NCI-H510A treated with DMSO at 0.1 percent for 48 hours (cell line): ENCODE measurements around the gene BCL6.

Source experiments
- DNase-seq: peaks from one replicate; lab custom pipeline; 2025; lab: John Stamatoyannopoulos, UW

BCL6 gene

DNA sequence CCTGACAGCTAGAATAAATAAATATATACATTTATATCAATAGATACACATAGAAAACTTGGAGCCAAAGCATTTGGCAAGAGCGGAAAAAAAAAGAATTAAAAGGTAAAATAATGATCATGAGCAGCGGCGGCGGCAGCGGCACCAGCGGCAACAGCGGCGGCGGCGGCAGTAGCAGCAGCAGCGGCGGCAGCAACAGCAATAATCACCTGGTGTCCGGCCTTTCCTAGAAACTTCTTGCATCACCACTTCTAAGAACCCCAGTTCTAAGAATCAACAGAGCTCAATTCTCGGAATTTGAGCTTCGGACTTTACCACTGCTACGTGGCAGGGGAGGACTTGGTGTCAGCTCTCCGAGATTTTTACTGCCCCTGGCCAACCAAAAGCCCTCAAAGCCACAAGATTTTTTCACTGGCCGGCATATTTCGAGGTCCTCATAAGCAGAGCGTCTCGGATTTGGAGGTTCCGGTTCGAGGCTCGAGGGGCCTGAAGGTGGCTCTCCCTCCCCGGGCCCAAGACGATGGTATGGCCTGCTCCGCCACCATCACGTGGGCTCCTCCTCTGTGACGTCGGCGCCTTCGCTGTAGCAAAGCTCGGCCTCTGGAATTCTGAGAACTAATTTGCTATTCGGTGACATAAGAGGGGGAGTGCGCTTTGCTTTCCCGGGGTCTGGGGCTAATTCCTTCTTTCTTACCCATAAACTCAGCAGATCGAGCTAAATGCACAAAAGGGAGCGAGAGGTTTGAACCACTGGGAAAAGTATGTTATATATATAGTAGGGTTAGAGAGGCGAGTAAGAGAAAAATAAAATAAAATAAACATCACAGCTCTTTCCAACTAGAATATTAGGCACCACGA is at the start of gene BCL6:
BCL6 (minus strand) TSS at position 268 of the 858 bp plus-strand sequence. CDS start 11,775 bp downstream, outside the sequence.
- DNase-seq: peak; percentile 96

DNA sequence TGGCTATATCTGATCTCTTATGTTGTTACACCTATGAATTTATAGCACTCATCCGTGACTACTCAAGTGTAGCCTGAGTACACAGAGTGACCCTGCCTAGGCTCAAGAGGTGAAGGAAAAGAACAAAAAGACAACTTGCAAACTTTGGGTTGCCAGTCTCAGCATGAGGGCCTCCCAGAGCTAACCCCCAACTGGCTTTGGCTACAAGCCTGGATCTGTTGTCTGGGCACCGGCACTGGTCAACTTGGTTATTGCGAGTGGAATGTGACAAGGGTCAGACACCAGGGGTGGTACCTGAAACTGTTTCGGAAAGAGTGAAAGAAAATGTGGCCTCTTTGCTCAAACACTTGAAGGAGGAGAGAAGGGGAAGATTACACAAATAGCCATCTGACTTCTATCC is 49.5 kb upstream of the BCL6 start:
- DNase-seq: no peak

DNA sequence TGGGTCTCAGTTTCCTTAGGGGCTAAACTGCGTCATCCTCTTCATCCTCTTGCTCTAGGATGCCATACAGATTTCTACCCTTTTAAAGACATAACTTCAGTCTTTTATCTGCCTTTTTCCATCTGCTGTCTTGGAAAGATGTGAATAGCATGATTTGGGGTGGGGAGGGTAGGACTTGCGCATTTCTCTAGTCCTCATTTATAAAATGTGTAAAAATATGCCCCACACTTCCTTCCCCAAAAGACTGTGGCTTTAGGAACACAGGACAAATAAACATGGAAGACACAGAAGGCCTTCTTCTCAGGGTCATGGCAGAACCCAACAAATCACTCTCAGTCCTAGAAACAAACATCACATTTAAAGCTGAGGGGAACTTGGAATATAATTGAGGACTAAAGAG is 48.4 kb upstream of the BCL6 start:
- DNase-seq: no peak

DNA sequence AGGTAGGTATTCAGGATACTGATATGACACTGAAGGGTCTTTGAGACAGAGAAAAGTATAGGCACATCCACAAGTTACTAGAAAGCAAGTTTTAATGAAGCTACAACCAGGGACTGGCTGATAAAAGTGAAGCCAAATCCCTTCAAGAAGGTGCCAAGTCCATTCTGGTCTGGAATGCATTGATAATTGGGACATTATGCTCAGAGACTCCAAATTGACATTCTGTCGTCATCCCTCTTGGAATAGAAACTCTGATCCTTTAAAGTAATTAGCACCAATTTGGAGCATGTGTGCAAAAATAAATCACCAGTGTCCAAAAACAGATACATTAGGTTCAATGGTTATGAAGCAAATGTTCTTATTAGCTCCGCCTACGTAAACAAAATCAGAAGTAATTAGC is 47.3 kb upstream of the BCL6 start:
- no peak for DNase-seq

DNA sequence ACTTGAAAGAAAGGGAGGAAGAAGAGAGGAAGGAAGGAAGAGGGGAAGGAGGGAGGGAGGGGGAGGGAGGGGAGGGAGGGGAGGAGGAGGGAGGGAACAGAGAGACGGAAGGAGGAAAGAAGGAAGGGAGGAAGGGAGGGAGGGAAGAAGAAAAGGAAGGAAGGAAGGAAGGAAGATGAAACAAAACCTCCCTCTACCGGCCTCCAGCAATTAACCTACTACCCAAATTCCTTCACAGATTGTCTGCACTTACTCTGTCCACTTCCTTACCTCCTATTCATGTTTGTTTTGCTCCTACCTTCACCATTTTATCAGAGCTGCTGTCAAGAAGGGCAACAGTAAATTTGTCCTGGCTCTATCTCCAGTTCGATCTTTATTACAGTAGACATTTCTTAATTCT is 44.6 kb upstream of the BCL6 start:
- DNase-seq: no peak

DNA sequence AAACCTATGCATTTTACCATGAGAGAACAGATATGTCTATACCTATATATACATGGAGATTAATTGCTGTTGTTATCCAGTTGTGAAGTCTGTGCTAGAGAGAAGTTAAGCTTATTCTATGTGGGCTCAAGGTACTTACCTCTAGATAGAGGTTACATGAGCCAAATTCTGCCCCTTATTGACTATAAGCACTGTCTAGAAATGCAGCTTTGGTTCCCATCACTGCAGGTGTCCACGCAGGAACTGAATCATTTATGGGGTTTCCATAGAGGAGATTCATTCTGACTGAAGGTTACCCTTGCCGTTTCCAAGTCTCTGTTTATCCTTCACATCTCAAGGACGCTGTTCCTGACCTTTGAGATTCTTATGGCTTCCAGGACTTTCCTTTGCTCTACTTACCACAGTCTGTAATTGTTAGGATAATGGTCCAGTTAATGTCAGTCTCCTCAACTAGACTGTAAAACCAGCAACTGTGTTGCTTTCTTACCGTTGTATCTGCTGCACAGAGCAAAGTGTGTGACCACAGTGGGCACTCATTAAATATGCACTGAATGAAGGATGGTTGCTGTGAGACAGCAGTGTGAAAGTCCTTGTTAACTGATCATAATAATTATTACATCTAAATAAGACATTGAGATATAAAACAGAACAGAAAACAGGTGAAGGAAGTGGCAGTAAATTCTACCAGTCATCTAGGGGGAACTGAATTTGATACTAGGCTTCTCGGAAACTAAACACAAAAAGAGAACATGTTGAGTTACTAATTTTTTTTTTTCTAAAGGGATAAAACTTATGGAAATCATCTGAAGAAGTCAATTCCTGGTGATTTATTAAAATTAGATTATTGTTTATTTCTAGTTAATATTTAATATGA is 44.0 kb upstream of the BCL6 start:
- no peak for DNase-seq

DNA sequence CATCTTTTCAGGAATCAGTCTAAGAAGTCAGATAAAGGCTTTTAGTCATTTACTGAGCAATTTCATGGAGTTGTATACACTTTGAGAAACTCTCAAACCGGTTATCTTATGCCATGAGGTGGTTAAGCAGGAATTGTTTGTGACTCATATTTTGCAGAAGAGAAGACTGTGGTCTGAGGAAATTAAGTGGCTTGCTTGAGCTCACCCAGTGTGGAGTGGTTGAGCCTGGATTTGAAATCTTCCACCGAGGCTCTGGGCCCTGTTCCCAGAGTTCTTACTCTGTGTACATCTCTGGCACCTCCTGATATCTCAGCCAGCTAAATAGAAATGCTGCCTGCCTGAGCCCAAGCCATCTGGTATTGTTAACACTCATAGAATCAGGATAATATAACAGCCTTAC is 37.8 kb upstream of the BCL6 start:
- no peak for DNase-seq

DNA sequence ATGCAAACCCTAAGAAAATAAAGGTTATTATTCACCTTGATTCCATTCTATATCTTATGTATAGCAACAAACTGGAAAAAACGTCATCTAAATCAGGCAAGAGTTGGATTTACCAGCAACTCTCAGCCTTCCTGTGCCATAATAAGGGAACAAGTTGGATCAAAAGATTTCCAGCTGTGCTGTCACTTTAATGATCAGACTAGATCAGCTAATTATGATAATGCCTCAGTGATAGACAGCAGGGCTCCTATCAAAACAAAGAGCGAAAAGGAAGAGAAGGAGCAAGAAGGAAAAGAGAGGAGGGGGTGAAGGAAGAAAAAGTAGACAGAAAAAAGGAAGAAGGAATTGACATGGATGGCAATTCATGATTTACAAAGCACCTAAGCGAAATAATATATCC is 36.7 kb upstream of the BCL6 start:
- no peak for DNase-seq

DNA sequence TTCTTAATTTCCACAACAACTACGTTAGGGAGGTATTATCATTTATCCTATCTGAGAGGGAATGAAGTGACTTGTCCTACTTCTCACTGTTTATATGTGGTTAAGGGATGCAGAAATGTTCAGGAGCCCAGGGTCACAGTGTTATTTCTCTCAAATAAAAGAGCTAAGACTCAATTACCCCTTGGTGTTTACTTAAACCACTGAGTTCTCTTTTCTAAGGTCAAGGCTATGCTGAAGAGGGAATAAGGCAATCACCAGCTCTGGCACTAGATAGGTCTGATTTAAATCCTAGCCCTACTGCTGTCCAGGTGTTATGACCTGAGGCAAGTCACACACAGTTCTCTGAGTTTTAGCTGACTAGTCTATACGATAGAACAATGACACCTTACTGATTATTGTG is 35.7 kb upstream of the BCL6 start:
- DNase-seq: no peak

DNA sequence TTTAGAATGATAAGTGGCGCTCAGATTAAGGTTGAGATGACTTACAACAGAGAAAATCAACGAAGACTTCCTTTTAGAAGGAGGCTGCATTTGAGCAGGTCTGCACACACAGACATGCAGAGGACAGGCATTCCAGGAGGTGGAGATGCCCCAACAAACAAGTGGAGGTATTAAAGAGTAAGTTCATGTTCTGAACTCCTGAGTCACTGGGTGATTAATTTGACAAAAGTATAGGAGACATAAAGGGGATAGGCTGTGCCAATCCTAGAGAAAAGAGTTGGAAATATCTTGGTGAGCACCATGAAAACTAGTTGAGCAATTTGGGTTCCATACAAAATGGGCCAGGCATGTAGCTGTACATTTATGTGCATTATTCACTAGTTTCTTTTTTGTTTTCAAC is 33.5 kb upstream of the BCL6 start:
- no peak for DNase-seq

DNA sequence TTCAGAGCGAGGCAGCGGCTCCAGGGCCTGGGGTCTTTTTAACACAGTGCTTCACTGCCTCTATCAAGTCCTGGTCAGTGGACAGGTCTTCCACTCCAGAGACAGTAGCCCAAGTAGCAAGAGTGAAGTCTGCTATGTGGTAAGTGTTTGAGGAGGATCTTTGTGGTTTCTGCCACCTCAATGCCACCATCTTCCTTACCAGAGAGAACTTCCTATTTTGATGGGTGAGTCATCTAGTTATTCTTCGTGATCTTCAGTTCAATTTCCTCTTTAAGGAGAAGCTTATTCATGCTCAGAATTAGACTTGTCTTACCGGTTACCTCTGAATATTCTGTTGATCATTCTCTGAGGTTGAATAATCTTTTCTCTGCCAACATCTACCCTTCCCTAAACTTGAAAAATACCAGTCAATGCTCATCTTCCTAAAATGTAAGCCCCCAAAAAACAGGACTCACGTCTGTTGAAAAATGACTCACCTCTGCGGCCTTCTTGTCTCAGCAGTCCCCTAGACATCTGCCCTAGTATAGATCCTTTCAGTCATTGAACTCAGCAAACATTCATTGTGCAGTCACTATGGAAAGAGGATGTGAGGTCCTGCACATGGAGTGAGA is 32.2 kb upstream of the BCL6 start:
- DNase-seq: no peak

DNA sequence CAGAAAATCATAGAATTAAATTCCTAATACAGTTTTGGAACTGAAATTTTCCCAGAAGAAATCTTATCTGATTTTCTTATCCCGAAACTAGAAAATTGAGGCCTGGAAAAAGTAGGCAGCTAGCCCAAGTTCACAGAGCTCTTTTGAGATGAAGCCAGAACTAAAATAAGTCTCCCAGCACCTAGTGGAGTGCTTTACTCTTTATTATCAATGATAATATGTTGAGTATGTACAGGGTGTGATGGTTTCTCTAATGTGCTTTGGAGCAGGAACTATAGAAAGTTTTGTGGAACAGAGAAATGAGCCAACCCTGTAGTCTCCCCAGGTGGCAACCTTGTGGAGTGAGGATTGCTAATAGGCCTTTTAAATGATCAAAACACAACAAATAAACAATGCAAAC is 30.3 kb upstream of the BCL6 start:
- DNase-seq: no peak

DNA sequence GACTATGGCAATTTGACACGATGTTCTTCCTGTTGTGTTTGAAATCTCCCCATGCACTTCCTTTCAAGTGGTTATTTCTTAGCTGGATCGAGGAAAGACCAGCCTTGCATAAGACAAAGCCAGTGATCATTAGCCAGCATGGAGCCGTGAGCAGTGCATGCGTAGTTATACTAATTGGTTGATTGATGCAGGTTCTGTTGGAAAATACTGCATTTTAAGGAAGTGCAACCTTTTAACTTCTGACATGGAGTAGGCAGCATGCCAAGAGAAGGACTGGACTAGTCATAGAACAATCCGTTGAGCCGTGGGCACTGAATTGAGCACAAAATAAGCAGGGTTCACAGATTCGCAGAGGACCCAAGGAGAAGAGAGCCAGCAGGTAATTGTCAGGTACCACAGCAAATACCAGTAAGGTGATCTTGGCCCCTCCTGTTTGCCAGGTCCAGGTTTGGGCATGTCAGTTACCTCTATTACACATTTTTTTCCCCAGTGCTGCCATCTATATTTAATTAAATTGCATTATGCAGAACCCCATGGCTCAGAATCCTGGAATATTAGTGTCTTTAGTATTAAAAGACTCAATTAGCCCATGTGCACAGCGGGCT is 29.0 kb upstream of the BCL6 start:
- no peak for DNase-seq

DNA sequence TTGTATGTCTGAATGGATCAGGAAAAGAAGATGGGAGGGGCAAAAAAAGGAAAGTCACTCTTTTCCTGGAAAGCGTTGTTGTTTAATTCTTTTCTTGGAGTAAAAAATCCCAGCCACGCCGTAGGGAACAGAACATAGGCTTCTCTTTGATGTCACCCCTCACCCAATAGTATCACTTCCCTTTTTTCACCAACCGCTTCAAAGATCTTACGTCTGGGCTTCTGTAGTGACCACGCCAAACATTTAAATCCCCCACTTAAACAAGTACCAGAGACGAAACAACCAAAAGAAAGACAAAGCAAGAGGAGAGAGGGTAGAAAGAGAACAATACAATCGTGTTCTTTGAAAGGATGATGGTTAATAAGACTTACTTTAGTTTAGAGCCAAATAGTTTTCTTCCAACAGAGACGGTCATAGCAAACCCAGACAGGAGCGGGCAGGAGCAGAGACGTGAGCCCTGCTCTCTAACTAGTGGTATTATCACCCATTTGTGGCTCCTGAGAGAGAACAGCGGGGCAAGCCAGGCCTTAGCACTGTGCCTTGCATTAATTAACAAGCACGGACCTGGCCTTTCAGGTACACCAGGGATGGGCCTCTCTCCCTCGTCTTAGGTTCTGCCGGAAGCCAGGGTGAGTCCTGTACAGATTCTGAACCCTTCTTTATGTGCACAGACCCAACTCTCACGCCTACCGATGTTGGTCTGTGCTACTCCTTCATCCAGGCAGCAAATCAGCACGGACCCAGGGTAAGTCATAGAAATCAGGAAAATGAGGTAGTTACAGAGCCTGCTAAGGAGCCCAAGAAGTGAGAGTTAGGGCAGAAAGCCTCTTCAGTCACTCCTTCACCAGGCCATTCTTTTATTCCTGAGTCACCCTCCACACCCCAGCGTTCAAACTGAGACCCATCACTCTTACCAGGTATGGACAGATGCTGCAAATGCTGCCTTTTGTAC is 28.2 kb upstream of the BCL6 start:
- no peak for DNase-seq

DNA sequence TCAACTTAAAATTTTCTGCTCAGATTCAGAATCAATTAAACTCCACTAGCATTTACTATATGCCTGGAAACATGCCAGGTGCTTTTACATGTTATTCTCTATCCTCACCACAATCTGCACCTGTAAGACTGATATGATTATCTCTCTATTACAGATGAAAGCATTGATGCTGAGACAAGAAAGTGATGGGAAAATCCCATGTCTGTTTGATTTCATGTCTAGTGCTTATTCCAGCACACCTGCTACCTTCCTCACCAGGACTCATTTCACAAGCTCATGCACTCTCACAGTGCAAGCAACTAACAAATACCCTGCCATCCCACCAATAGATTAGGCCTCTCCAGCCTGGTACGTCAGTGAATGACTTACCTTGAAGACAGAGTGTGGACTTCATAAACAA is 25.0 kb upstream of the BCL6 start:
- DNase-seq: peak; percentile 18

DNA sequence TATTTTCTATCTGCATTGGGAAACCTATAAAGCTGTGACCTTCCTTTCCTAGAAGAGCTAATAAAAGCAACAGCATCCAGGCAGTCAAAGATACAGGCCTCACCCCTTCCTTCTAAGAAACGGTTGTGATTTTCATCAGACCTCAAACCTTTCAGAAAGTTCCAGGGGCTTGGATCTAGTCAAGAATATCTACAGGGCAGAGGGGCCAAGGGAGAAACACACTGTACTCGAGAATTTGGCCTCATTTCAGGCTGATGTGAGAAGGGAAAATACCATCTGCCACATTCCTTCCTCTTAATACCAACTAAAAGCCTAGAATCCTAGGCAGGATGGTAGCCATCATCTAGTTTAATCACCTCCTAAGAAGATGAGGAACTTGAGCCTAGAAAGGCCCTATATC is 24.5 kb upstream of the BCL6 start:
- DNase-seq: no peak

DNA sequence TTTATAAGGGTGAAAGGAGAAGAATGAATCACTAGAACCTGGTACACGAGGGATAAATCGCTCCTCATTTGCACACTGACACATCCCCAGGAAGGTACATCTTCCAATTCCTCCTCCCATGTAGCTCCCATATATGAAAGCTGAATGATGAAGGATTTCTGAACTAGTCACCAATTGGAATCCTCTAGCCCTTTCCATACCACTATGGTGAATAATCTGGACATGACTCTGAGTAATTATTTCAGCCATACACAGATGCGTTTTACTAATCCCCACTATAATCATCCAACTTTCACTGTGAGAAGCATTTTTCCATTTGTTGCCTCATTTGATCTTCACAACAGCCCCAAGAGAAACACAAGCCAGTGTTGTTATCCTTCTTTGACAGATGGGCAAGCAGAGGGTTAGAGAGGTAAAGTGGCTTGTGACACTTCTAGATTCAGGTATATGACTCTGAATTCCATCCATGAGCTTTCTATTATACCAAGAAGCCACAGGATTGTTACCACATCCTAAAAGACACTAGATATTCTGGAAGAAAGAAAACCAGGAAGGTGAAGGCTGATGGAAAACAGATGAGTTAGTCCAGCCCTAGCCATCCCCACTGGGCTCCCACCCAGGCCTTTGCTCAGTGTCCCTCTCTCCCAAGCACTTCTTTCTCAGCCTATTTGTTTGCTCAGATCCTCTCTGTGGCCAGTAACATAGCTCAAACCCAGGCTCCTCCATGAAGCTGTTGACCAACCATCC is 22.2 kb upstream of the BCL6 start:
- no peak for DNase-seq

DNA sequence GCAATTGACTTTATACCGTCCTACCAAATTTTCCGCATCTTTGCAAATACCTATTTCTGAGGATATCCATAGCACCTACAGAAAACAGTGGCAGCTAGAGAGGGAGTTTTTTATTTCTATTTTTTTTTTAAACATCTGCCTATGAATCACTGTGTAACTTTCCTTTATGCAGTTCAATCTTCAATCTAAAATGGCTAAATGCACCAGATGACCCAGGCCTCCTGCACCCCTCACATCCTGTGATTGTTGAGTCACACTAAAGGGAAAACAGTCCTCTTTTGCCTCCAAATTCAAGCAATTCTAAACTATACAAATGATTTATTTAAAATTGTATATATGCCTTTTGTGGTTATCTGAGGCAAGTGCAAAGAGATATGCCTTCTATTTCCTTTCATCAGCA is 20.1 kb upstream of the BCL6 start:
- DNase-seq: no peak

DNA sequence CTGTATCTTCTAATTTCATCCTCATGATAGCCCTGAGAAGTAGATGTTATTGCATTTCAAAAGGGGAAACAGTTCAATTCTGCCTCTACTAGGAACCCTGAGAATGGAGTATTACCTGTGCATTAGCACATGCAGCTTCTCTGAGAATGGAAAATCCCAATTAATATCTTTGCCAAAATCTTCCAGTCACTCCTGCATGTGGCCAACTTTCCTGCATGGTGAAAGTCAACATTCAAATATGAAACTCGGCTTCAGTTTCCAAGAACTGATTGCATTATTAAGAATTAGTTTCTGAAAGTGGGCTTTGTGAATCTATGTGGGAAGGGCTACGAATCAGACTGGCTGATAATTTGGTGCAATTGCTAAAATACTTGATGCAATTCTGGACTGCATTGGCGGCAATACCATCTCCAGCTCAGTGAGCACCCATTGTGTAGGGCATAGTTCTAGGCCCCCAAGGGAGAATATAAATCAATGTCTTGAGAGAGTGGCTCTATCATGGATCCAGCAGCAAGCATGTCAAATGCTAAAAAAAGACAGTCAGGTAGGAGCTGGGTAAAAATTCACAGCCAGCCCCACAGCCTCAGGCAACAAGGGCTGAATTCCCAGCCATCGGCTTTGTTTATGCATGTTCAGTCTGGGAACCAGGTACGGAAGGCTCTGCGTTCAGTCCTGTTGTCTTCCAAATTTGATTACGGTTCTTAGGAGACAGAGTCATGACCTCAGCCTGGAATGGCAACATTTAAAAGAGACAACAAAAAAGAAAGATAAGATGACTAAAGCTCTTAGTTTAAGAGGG is 18.8 kb upstream of the BCL6 start:
- DNase-seq: no peak

DNA sequence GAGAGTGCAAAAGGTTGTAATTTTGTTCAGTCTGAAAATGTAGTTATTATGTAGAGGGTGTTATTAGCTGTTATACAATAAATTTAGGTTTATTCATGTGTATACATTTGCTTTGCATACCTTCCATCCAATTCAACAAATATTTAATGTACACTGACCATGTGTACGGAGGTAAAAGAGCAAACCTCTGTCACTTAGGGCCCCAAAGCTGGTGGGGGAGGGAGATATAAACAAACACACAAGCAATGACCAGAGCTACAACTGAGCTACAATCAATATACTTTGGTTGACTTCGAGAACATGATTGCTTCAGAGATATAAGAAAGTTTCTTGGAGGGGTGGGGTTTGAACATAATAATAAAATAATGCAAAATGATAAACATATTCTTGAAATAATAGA is 17.5 kb upstream of the BCL6 start:
- no peak for DNase-seq
